GM12878 (cell line): ENCODE data around the gene CFAP99. TPM values are rescaled to one million over a fixed set of nuclear protein-coding genes. Genes with fewer than 3 reads are reported as not detected.

ENCODE experiments used
- ATAC-seq: fragments of 200-7000 bp; cut with Tn5 transposase; 3 replicates; pipeline ENCODE4 v1.9.1; 2020; ENCODE audit warnings: mild to moderate bottlenecking, moderate library complexity
- BruUV-seq: library from RNA; stranded (reverse); fragments of 400-500 nt; replicated peaks from 2 replicates; lab custom pipeline; 2021; lab: Mats Ljungman, UMichigan
- CTCF ChIA-PET: fragments of 300-600 bp; sonication (Branson Sonifier 250); formaldehyde crosslinking; extraction: SDS; loops from one replicate; lab custom pipeline; 2021; ENCODE audit warnings: inconsistent platforms; lab: Yijun Ruan, JAX
- POLR2A ChIA-PET: fragments of 350-600 bp; formaldehyde crosslinking; extraction: SDS; loops from one replicate; lab custom pipeline; 2021; ENCODE audit warnings: inconsistent platforms; lab: Charles Lee
- RAD21 ChIA-PET: fragments of 300-600 bp; sonication (Branson Sonifier 250); formaldehyde crosslinking; loops from one replicate; lab custom pipeline; 2023; ENCODE audit warnings: antibody characterized with exemption; ENCODE audit not compliant: unreplicated experiment; lab: Charles Lee
- SMC1A ChIA-PET: fragments of 300-600 bp; sonication (Branson Sonifier 250); formaldehyde crosslinking; loops from one replicate; lab custom pipeline; 2023; ENCODE audit not compliant: unreplicated experiment, uncharacterized antibody; lab: Charles Lee
- DNase-seq: peaks from one replicate; pipeline ENCODE4 v3.0.0-alpha.2; 2011; ENCODE audit warnings: low read depth, low spot score
- FAIRE-seq: peaks from 3 replicates; lab custom pipeline; 2011; peaks lifted over from hg19 to GRCh38; lab: Jason Lieb, UNC
- H2AFZ ChIP-seq: 2 replicates; pipeline ENCODE4 v1.6.0; 2011; ENCODE audit warnings: low read depth, low read length, control low read depth; ENCODE audit not compliant: control insufficient read depth
- H3K27ac ChIP-seq: 2 replicates; pipeline ENCODE4 v1.5.1; 2011; ENCODE audit warnings: control low read depth; ENCODE audit not compliant: control insufficient read depth, insufficient read depth
- H3K27me3 ChIP-seq, 2 experiments: replicated peaks in 1 of 2; 2 replicates each; pipeline versions ENCODE4 v1.6.0 to v1.6.1; 2011; ENCODE audit warnings: low read length in 1 of 2; ENCODE audit not compliant: control insufficient read depth in 2 of 2, insufficient read depth in 2 of 2
- H3K36me3 ChIP-seq, 2 experiments: 2 replicates each; pipeline ENCODE4 v1.5.1; 2011; ENCODE audit warnings: low read length in 1 of 2; ENCODE audit not compliant: control insufficient read depth in 2 of 2, insufficient read depth in 2 of 2
- H3K4me1 ChIP-seq: 2 replicates; pipeline ENCODE4 v1.6.1; 2011; ENCODE audit warnings: mild to moderate bottlenecking, low read length, moderate library complexity, mixed read lengths; ENCODE audit not compliant: control insufficient read depth, insufficient read depth
- H3K4me2 ChIP-seq: 2 replicates; pipeline ENCODE4 v1.6.0; 2011; ENCODE audit warnings: control low read depth; ENCODE audit not compliant: control insufficient read depth, insufficient read depth
- H3K4me3 ChIP-seq: fragments of 200-600 bp; sonication (generic); 2 replicates; pipeline ENCODE4 v1.5.1; 2016
- H3K79me2 ChIP-seq: 2 replicates; pipeline ENCODE4 v1.6.0; 2011; ENCODE audit warnings: low read length; ENCODE audit not compliant: control insufficient read depth, insufficient read depth
- H3K9ac ChIP-seq: 2 replicates; pipeline ENCODE4 v1.8.0; 2011; ENCODE audit warnings: low read length, control low read depth, mixed read lengths; ENCODE audit not compliant: control insufficient read depth, insufficient read depth
- H3K9me3 ChIP-seq: replicated peaks from 3 replicates; pipeline ENCODE4 v1.5.1; 2011; ENCODE audit warnings: mild to moderate bottlenecking, low read length; ENCODE audit not compliant: control insufficient read depth, insufficient read depth
- H4K20me1 ChIP-seq: 2 replicates; pipeline ENCODE4 v1.6.0; 2011; ENCODE audit not compliant: control insufficient read depth, insufficient read depth
- BCL11A ChIP-seq: IDR thresholded peaks from 2 replicates; pipeline ENCODE4 v1.6.1; 2011; ENCODE audit warnings: low read depth, low read length
- CBX5 ChIP-seq: sonication (generic); IDR thresholded peaks from 2 replicates; pipeline ENCODE4 v1.6.1; 2016; ENCODE audit warnings: low read depth, moderate library complexity, mild to moderate bottlenecking, inconsistent platforms
- CHD2 ChIP-seq: IDR thresholded peaks from 2 replicates; pipeline ENCODE4 v1.6.1; 2011; ENCODE audit warnings: low read depth, low read length, improper control_type of control experiment, borderline replicate concordance
- E2F8 ChIP-seq: fragments of 450-650 bp; IDR thresholded peaks from 2 replicates; pipeline ENCODE4 v1.6.1; 2018; ENCODE audit warnings: mild to moderate bottlenecking, low read depth, moderate library complexity; ENCODE audit not compliant: partially characterized antibody
- FOS ChIP-seq: IDR thresholded peaks from 3 replicates; pipeline ENCODE4 v1.6.1; 2011; ENCODE audit warnings: borderline replicate concordance; ENCODE audit not compliant: insufficient read length; ENCODE audit errors: extremely low read depth
- GABPA ChIP-seq: IDR thresholded peaks from 2 replicates; pipeline ENCODE4 v1.6.1; 2014; ENCODE audit warnings: antibody characterized with exemption, low read depth, mild to moderate bottlenecking, inconsistent platforms
- HDGF ChIP-seq: fragments of 450-650 bp; IDR thresholded peaks from 2 replicates; pipeline ENCODE4 v1.6.1; 2016; ENCODE audit warnings: antibody characterized with exemption
- IRF3 ChIP-seq: fragments of 450-650 bp; IDR thresholded peaks from 2 replicates; pipeline ENCODE4 v1.6.1; 2014; ENCODE audit warnings: mild to moderate bottlenecking
- JUNB ChIP-seq: IDR thresholded peaks from 2 replicates; pipeline ENCODE4 v1.6.1; 2016; ENCODE audit warnings: antibody characterized with exemption, mild to moderate bottlenecking
- KDM1A ChIP-seq: fragments of 200-600 bp; sonication (generic); IDR thresholded peaks from 2 replicates; pipeline ENCODE4 v1.6.1; 2016; ENCODE audit warnings: borderline replicate concordance
- KLF5 ChIP-seq: fragments of 450-650 bp; IDR thresholded peaks from 2 replicates; pipeline ENCODE4 v1.6.1; 2014; ENCODE audit warnings: mild to moderate bottlenecking; ENCODE audit not compliant: partially characterized antibody
- NFYB ChIP-seq: IDR thresholded peaks from 2 replicates; pipeline ENCODE4 v1.6.1; 2011; ENCODE audit warnings: low read depth, mild to moderate bottlenecking, low read length, improper control_type of control experiment, moderate library complexity; ENCODE audit not compliant: insufficient read depth
- POLR2AphosphoS2 ChIP-seq: IDR thresholded peaks from 2 replicates; pipeline ENCODE4 v1.6.1; 2011; ENCODE audit warnings: low read depth, mild to moderate bottlenecking, low read length, improper control_type of control experiment, moderate library complexity
- RB1 ChIP-seq: fragments of 450-650 bp; formaldehyde crosslinking; IDR thresholded peaks from 2 replicates; pipeline ENCODE4 v1.6.1; 2017; ENCODE audit warnings: mild to moderate bottlenecking, borderline replicate concordance
- RUNX3 ChIP-seq: IDR thresholded peaks from 2 replicates; pipeline ENCODE4 v1.6.1; 2012; ENCODE audit warnings: low read length, inconsistent platforms
- SIN3A ChIP-seq: IDR thresholded peaks from 2 replicates; pipeline ENCODE4 v1.6.1; 2012; ENCODE audit warnings: low read depth, low read length, improper control_type of control experiment
- TCF12 ChIP-seq: IDR thresholded peaks from 2 replicates; pipeline ENCODE4 v1.6.1; 2011; ENCODE audit warnings: low read depth, mild to moderate bottlenecking, low read length
- TCF3 ChIP-seq: IDR thresholded peaks from 2 replicates; pipeline ENCODE4 v1.6.1; 2012; ENCODE audit warnings: low read depth, mild to moderate bottlenecking, low read length, borderline replicate concordance; ENCODE audit not compliant: insufficient read depth
- ZNF207 ChIP-seq: fragments of 450-650 bp; IDR thresholded peaks from 2 replicates; pipeline ENCODE4 v1.6.1; 2014; ENCODE audit warnings: antibody characterized with exemption, mild to moderate bottlenecking, borderline replicate concordance
- ZSCAN29 ChIP-seq: fragments of 450-650 bp; IDR thresholded peaks from 2 replicates; pipeline ENCODE4 v1.6.1; 2017; ENCODE audit warnings: mild to moderate bottlenecking, moderate library complexity
- WGBS: methylation state at CpG from one replicate; pipeline ENCODE4 v1.1.6; 2016; ENCODE audit warnings: low lambda C conversion rate; ENCODE audit not compliant: insufficient replicate concordance, insufficient coverage; ENCODE audit errors: missing lambda C conversion rate; 5-methylcytosine and 5-hydroxymethylcytosine counted together
- in situ Hi-C: fragments of 300-500 bp; cut with MboI; formaldehyde crosslinking; loops from 9 replicates; pipeline ENCODE4 v1.14.3; 2018; ENCODE audit warnings: mixed read lengths
- intact Hi-C: fragments of 100-400 bp; cut with micrococcal nuclease; formaldehyde crosslinking; loops from one replicate; pipeline ENCODE4 v1.14.2; 2022; ENCODE audit not compliant: unreplicated experiment
- polyA plus RNA-seq, 11 experiments: library from polyadenylated mRNA; depleted of rRNA in 4 of 11; unstranded in 6 of 11; stranded (reverse) in 5 of 11; fragments of >200 nt; fragmentation: Nextera tagmentation in 4 of 11; fragmentation: Illumina TruSeq in 1 of 11; extraction: Ambion mirVana in 4 of 11; extraction: Trizol in 1 of 11; gene quantifications; 1 replicate in 1 of 11; 2 replicates in 10 of 11; pipeline versions ENCODE4 v1.2.1 to v1.2.3, GENCODE V29; 2011 to 2016; ENCODE audit warnings: inconsistent platforms in 2 of 11, missing spikeins in 2 of 11, low read depth in 1 of 11
- total RNA-seq, 4 experiments: library from RNA; depleted of rRNA in 3 of 4; stranded (reverse); fragments of >200 nt in 3 of 4; fragmentation: Illumina TruSeq in 1 of 4; extraction: Trizol in 1 of 4; gene quantifications; 2 replicates each; pipeline versions ENCODE4 v1.2.1 to v1.2.3, GENCODE V29; 2013 to 2021

The CFAP99 gene
- total and polyA plus RNA-seq, 10 of the 15 experiments (the other 5 are each of a cell fraction or from before 2014, with no cell fraction given) = not detected

DNA sequence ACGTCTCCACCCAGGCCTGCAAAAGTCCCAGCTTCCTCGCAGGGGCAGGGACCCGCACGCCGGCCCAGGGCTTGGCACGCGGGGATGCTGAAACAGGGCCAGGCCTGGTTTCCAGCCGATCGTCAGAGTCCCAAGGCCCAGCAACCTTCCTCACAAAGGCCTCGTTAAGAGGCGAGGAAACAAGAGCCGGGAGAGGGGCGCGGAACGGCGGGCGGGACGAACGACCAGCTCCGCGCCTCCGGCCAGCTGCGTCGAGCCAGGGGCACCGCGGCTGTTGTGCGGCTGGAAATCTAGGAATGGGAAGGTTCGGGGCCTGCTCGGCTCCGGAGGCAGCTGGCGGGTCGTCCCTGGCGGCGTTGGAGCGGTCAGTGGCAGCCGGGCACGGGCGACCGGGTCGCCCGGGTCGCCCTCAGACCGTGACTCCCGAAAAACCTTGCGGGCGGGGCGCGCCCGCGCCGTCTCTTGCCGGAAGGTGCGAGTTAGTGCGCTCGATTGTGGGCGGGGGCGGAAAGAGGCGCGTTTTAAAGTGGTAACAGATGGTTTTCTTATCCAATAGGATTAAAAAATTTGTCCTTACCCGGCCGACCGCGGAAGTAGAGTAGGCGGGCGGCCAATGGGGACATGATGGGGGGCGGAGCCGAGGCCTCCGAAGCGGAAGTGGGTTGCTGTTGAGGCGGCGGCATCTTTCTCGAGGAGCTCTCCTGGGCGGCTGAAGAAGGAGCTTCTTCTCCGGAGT, 49.9 kb downstream of the CFAP99 start, which contains the start of gene RNF4:
Gene RNF4, plus strand, starts transcription at position 651 of the 736 bp plus-strand sequence. CDS start 21,388 bp downstream, outside the sequence.
- H3K27ac ChIP-seq = peak within 1 kb of the TSS; percentile 98
- intact Hi-C loops (loop anchor here (5.0 kb wide), 1 partner anchor 226 kb away; the partner anchor contains the start of genes HAUS3 and POLN), in situ Hi-C loops (no loop called here)
- peak; percentile 87 for ATAC-seq
- peak; percentile 59 for FAIRE-seq
- ChIA-PET CTCF (interaction anchor here (0.7 to 2.4 kb wide), 9 partner anchors 14 to 254 kb away, joined by 3 to 10 read pairs (median 4); no protein-coding TSS in a partner anchor), SMC1A (interaction anchor here (0.6 to 10.3 kb wide), 11 partner anchors 14 to 317 kb away, joined by 3 to 113 read pairs (median 4); partner anchors contain the start of gene FAM193A), RAD21 (interaction anchor here (0.6 to 4.9 kb wide), 22 partner anchors 8 to 495 kb away, joined by 3 to 47 read pairs (median 4); partner anchors contain the start of genes FAM193A, GRK4, HAUS3 and MXD4), POLR2A (interaction anchor here (0.6 to 6.7 kb wide), 14 partner anchors 9 to 231 kb away, joined by 3 to 80 read pairs (median 4); partner anchors contain the start of genes FAM193A and MXD4)
- H3K4me1 ChIP-seq = peaks cover 3% of the 10 kb centered on the region
- 4% methylated on average over 67 of the region's 74 CpGs for WGBS
- TSS peak; percentile 72 for BruUV-seq
- peak within 1 kb of the TSS; percentile 99 for H3K4me3 ChIP-seq
- peaks cover 4% of the 10 kb centered on the region; the same call in 1 of the 2 replicates for H4K20me1 ChIP-seq
- DNase-seq = peak; percentile 88
- no peaks in the 10 kb centered on the region; the same call in 2 of the 3 replicates for H3K9me3 ChIP-seq
- peaks cover 60% of the 10 kb centered on the region for H3K79me2 ChIP-seq
- peaks cover 1 to 10% of the 10 kb centered on the region in 2 experiments; a peak in 3 of 4 replicates for H3K36me3 ChIP-seq
- no peaks in the 10 kb centered on the region for H3K27me3 ChIP-seq
- H3K9ac ChIP-seq = peak within 1 kb of the TSS; percentile 99
- peak within 1 kb of the TSS; percentile 86 for H2AFZ ChIP-seq
- H3K4me2 ChIP-seq = peak within 1 kb of the TSS; percentile 94
- TF ChIP-seq CBX5 (no peak), TCF3 (peak; percentile 62; the same call in 1 of the 2 replicates), HDGF (no peak), SIN3A (peak; percentile 66; the same call in 1 of the 2 replicates), KDM1A (no peak), RB1 (peak; percentile 44; the same call in 1 of the 2 replicates), FOS (peak; percentile 10), TCF12 (peak; percentile 9; the same call in 1 of the 2 replicates), E2F8 (peak; percentile 77), ZSCAN29 (no peak), KLF5 (peak; percentile 35), JUNB (no peak), BCL11A (no peak), NFYB (peak; percentile 89; the same call in 1 of the 2 replicates), ZNF207 (0 out of 2 replicates have a peak, but pooled peaks have one; percentile 50), CHD2 (peak; percentile 79; the same call in 1 of the 2 replicates), IRF3 (no peak), GABPA (peak; percentile 92), POLR2AphosphoS2 (no peak), RUNX3 (peak; percentile 68)
